ENCODE measurements around the gene RAD51. TPM values are rescaled to one million over a fixed set of nuclear protein-coding genes. Genes with fewer than 3 reads are reported as not detected.

The RAD51 gene
- total RNA-seq, 1 experiment from 2014 or later = 22.5 TPM

GRCh38 chr15:40755812-40756208 lies 60.8 kb downstream of the RAD51 start:
- ChIA-PET CTCF (no interaction called here), POLR2A (ENCODE audit: unreplicated experiment) (no interaction called here)
- H3K79me2 ChIP-seq (ENCODE audit: low read depth) = 0 out of 2 replicates have a peak, but pooled peaks cover 17% of the 10 kb centered on the region
- H3F3A ChIP-seq (ENCODE audit: insufficient read depth, low read depth) = no peaks in the 10 kb centered on the region
- TF ChIP-seq, protein P1, sequence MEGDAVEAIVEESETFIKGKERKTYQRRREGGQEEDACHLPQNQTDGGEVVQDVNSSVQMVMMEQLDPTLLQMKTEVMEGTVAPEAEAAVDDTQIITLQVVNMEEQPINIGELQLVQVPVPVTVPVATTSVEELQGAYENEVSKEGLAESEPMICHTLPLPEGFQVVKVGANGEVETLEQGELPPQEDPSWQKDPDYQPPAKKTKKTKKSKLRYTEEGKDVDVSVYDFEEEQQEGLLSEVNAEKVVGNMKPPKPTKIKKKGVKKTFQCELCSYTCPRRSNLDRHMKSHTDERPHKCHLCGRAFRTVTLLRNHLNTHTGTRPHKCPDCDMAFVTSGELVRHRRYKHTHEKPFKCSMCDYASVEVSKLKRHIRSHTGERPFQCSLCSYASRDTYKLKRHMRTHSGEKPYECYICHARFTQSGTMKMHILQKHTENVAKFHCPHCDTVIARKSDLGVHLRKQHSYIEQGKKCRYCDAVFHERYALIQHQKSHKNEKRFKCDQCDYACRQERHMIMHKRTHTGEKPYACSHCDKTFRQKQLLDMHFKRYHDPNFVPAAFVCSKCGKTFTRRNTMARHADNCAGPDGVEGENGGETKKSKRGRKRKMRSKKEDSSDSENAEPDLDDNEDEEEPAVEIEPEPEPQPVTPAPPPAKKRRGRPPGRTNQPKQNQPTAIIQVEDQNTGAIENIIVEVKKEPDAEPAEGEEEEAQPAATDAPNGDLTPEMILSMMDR (conservative IDR thresholded peaks at IDR 0.05) = no peak
- no peak for TF ChIP-seq EZH2 (IDR thresholded peaks at IDR 0.05; ENCODE audit: low read depth)
- peak overlapping the region; percentile 93; the same call in 1 of the 2 replicates for H3K4me3 ChIP-seq
- no peaks in the 10 kb centered on the region for H3K36me3 ChIP-seq (ENCODE audit: low read depth)
- no peak for DNase-seq
- H3K4me2 ChIP-seq = peak overlapping the region; percentile 85
- H4K20me1 ChIP-seq (ENCODE audit: insufficient read depth) = no peaks in the 10 kb centered on the region
- H3K27me3 ChIP-seq (ENCODE audit: insufficient read depth, low read depth) = no peaks in the 10 kb centered on the region
- H3K27ac ChIP-seq = peak overlapping the region; percentile 59
- BruUV-seq (replicated peaks) = no TSS peak
- intact Hi-C loops (cut with micrococcal nuclease; ENCODE audit: unreplicated experiment) = loop anchor here (1.0 to 2.0 kb wide), 3 partner anchors 13 to 139 kb away; partner anchors contain the start of genes C15orf62 and VPS18
- peaks cover 12% of the 10 kb centered on the region; the same call in 1 of the 2 replicates for H3K4me1 ChIP-seq (replicated peaks; ENCODE audit: insufficient read depth)
- no peaks in the 10 kb centered on the region for H3K9me2 ChIP-seq (ENCODE audit: insufficient read depth)
- H2AFZ ChIP-seq = peak overlapping the region; percentile 89
- no peaks in the 10 kb centered on the region for H3K9me3 ChIP-seq (ENCODE audit: insufficient read depth, low read depth)

GRCh38 chr15:40756938-40757337 lies 62.0 kb downstream of the RAD51 start:
- ChIA-PET CTCF (no interaction called here), POLR2A (ENCODE audit: unreplicated experiment) (interaction anchor here (0.6 kb wide), 1 partner anchor 20 kb away, joined by 3 read pairs; no protein-coding TSS in a partner anchor)
- Histone ChIP-seq H3K4me3 (no peak overlapping the region), H3K36me3 (ENCODE audit: low read depth) (no peaks in the 10 kb centered on the region), H3K4me2 (no peak overlapping the region), H3K4me1 (replicated peaks; ENCODE audit: insufficient read depth) (peaks cover 12% of the 10 kb centered on the region; the same call in 1 of the 2 replicates), H2AFZ (no peak overlapping the region), H3K79me2 (ENCODE audit: low read depth) (0 out of 2 replicates have a peak, but pooled peaks cover 17% of the 10 kb centered on the region), H4K20me1 (ENCODE audit: insufficient read depth) (no peaks in the 10 kb centered on the region), H3K9me3 (ENCODE audit: insufficient read depth, low read depth) (no peaks in the 10 kb centered on the region), H3F3A (ENCODE audit: insufficient read depth, low read depth) (no peaks in the 10 kb centered on the region), H3K9me2 (ENCODE audit: insufficient read depth) (no peaks in the 10 kb centered on the region), H3K27ac (no peak overlapping the region), H3K27me3 (ENCODE audit: insufficient read depth, low read depth) (no peaks in the 10 kb centered on the region)
- BruUV-seq (replicated peaks) = no TSS peak
- TF ChIP-seq, protein P1 (conservative IDR thresholded peaks at IDR 0.05) = no peak
- TF ChIP-seq EZH2 (IDR thresholded peaks at IDR 0.05; ENCODE audit: low read depth) = no peak
- intact Hi-C loops (cut with micrococcal nuclease; ENCODE audit: unreplicated experiment) = no loop called here
- DNase-seq = no peak

- Histone ChIP-seq H4K20me1 (ENCODE audit: insufficient read depth) (no peaks in the 10 kb centered on the region), H3K36me3 (ENCODE audit: low read depth) (no peaks in the 10 kb centered on the region), H3K4me1 (replicated peaks; ENCODE audit: insufficient read depth) (peaks cover 8% of the 10 kb centered on the region), H2AFZ (no peak overlapping the region), H3K4me2 (no peak overlapping the region), H3F3A (ENCODE audit: insufficient read depth, low read depth) (peaks cover 3% of the 10 kb centered on the region), H3K9me2 (ENCODE audit: insufficient read depth) (no peaks in the 10 kb centered on the region), H3K9me3 (ENCODE audit: insufficient read depth, low read depth) (no peaks in the 10 kb centered on the region), H3K4me3 (no peak overlapping the region), H3K27me3 (ENCODE audit: insufficient read depth, low read depth) (no peaks in the 10 kb centered on the region), H3K79me2 (ENCODE audit: low read depth) (no peaks in the 10 kb centered on the region), H3K27ac (no peak overlapping the region)
- POLR2A ChIA-PET (ENCODE audit: unreplicated experiment) = no interaction called here
- intact Hi-C loops (cut with micrococcal nuclease; ENCODE audit: unreplicated experiment) = no loop called here
- TF ChIP-seq, protein P1 (conservative IDR thresholded peaks at IDR 0.05) = no peak
- TF ChIP-seq EZH2 (IDR thresholded peaks at IDR 0.05; ENCODE audit: low read depth) = no peak
- CTCF ChIA-PET = no interaction called here
- DNase-seq = no peak
- BruUV-seq (replicated peaks) = no TSS peak
These were observed 65.0 kb downstream of the RAD51 start for GRCh38 chr15:40759961-40760360.

Measured in PC-9 (cell line).